AG04449 (cell line): ENCODE measurements around the gene PRKCH.

ENCODE experiments used
- CTCF ChIA-PET: fragments of 350-600 bp; formaldehyde crosslinking; extraction: SDS; loops from one replicate; lab custom pipeline; 2021; ENCODE audit warnings: antibody characterized with exemption; lab: Yijun Ruan, JAX
- POLR2A ChIA-PET: fragments of 400-600, 350-600 bp; formaldehyde crosslinking; extraction: SDS; loops from one replicate; lab custom pipeline; 2020; ENCODE audit warnings: antibody characterized with exemption, inconsistent platforms; lab: Yijun Ruan, JAX
- DNase-seq: peaks from one replicate; pipeline ENCODE4 v3.0.0-alpha.2; 2010; ENCODE audit warnings: low read depth, low spot score
- H3K4me3 ChIP-seq: 2 replicates; pipeline ENCODE4 v1.5.1; 2011; ENCODE audit warnings: low read depth, mild to moderate bottlenecking, control low read depth, low read length
- TF ChIP-seq, protein P1 (sequence below): IDR thresholded peaks from one replicate; pipeline ENCODE4 v1.5.1; 2011; ENCODE audit warnings: mild to moderate bottlenecking, moderate library complexity, low read length, control low read depth, inconsistent platforms; ENCODE audit not compliant: insufficient read depth; ENCODE audit errors: missing control alignments

Gene PRKCH

DNA sequence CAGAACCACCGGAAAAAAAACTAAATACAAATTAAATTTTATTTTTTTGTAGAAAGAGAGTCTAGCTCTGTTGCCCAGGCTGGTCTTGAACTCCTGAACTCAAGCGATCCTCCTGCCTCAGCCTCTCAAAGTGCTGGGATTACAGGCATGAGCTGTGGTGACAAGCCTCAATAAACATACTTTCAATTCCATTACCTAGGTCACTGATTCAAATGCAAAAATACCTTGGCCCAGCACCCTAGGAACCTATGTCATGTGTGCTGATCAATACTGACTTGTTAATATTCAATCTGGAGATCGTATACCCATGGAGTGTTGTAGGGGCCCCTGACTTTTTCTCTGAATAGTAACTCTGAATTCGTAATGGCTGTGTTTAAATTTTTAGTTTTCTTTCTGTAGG lies 33.2 kb upstream of the PRKCH start:
- POLR2A ChIA-PET: no interaction called here
- DNase-seq: no peak
- TF ChIP-seq, protein P1, sequence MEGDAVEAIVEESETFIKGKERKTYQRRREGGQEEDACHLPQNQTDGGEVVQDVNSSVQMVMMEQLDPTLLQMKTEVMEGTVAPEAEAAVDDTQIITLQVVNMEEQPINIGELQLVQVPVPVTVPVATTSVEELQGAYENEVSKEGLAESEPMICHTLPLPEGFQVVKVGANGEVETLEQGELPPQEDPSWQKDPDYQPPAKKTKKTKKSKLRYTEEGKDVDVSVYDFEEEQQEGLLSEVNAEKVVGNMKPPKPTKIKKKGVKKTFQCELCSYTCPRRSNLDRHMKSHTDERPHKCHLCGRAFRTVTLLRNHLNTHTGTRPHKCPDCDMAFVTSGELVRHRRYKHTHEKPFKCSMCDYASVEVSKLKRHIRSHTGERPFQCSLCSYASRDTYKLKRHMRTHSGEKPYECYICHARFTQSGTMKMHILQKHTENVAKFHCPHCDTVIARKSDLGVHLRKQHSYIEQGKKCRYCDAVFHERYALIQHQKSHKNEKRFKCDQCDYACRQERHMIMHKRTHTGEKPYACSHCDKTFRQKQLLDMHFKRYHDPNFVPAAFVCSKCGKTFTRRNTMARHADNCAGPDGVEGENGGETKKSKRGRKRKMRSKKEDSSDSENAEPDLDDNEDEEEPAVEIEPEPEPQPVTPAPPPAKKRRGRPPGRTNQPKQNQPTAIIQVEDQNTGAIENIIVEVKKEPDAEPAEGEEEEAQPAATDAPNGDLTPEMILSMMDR: no peak
- CTCF ChIA-PET: interaction anchor here (1.3 to 9.3 kb wide), 4 partner anchors 9 to 941 kb away, joined by 3 to 97 read pairs (median 20); no protein-coding TSS in a partner anchor
- H3K4me3 ChIP-seq: no peak overlapping the region

DNA sequence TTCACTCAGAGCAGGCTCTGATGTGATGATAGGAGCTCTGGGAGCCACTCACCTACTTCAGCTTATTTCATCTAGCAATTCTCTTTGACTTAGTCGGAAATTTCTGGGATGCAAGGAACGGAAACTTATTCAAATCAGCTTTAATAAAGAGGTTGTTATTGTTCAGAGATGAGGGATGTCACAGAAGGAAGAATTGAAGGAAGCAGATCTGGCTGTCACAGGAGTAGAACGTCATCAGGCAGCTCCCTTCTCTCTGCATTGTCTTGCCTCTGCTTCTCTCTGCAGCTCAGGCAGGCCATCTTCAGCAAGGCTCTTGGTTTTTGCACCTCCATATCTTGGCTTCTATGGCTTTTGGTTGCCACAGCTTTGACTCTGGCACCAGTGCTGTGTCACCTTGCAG lies 32.7 kb upstream of the PRKCH start:
- no peak for DNase-seq
- H3K4me3 ChIP-seq: no peak overlapping the region
- TF ChIP-seq, protein P1: no peak
- ChIA-PET POLR2A (no interaction called here), CTCF (interaction anchor here (1.3 to 9.3 kb wide), 4 partner anchors 8 to 941 kb away, joined by 3 to 97 read pairs (median 20); no protein-coding TSS in a partner anchor)

DNA sequence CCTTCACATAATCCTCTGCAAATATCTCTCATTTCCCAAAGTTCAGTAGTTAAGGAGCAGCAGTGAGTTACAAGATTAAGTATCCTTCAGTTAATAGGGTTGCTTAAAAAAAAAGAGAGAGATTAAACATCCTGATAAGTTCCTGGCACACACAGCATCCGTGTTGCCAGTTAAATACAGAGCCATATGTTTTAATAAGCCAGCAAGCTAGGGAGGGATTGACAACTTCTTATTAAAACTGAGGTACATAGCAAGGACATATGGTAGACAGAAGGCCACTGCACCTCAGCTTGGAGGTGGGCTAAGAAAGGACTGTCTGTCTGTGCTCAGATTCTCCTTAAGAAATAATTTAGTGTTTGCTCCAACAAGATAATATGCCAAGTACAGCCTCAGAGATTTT lies 30.7 kb upstream of the PRKCH start:
- H3K4me3 ChIP-seq: no peak overlapping the region
- ChIA-PET POLR2A (no interaction called here), CTCF (interaction anchor here (0.9 to 1.1 kb wide), 3 partner anchors 11 to 733 kb away, joined by 3 to 4 read pairs (median 4); no protein-coding TSS in a partner anchor)
- TF ChIP-seq, protein P1: no peak
- no peak for DNase-seq

DNA sequence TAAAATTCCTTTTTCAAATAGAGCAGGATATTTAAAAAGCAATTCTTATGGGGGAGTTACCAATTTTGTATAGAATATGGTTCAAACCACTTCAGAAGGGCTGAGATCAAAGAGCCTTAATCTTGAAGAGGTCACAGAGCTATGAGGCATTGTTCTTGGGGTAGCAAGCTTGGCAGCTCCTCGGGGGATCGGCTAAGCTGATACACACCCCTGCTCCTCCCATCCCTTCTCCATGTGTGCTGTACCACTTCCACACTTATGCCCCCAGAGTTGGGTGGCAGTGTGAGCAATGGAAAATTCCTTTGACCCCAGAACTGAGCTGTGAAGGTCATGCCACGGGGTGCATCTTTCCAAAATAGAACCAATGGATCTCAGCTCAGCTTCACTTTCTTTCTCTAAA lies 25.2 kb upstream of the PRKCH start:
- TF ChIP-seq, protein P1: no peak
- POLR2A ChIA-PET: no interaction called here
- no peak for DNase-seq
- CTCF ChIA-PET: interaction anchor here (0.6 to 3.7 kb wide), 17 partner anchors 10 to 946 kb away, joined by 3 to 38 read pairs (median 4); no protein-coding TSS in a partner anchor
- no peak overlapping the region for H3K4me3 ChIP-seq

DNA sequence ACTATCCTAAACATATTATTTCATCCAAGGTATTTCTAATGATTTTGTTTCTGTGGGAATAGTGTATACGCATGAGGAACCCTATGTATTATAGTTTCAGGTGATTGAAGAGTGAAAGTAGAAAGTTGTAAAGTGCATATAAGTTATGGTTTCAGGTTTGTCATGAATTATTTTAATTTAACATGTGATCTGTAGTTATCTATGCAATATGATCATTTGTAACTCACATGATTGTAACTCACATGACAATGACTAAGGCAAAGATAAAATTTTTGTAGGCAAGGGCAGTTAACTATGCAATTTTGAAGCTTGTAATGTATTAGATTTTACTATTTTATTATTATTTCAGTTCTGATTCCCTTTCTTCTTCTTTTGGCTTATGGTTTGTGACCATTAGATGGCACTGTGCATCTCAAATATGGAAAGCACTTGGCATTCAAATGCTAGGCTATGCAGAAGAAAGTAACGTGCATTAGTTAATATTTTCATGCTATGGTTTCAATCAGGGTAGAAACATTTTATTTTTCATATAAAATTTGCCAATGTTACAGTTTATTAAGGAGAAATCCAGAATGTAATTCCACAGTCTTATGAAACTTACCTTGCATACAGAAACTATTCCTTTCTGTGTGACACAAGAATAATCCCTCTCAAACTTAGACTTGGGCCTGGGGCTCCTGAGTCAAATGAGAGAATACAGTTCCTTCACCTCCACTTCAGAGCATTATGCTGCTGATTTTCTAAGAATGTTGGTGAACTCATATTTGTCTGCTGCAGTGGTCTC lies 24.5 kb upstream of the PRKCH start:
- POLR2A ChIA-PET: no interaction called here

More for the DNA sequence above, 24.5 kb upstream of the PRKCH start:
- peak; percentile 10 for DNase-seq
- CTCF ChIA-PET: interaction anchor here (0.6 to 3.7 kb wide), 16 partner anchors 9 to 947 kb away, joined by 3 to 38 read pairs (median 4); no protein-coding TSS in a partner anchor
- no peak overlapping the region for H3K4me3 ChIP-seq
- TF ChIP-seq, protein P1: peak; percentile 55
